Measurements from ENCODE around the gene ABCA4. TPM values are rescaled to one million over a fixed set of nuclear protein-coding genes. Genes with fewer than 3 reads are reported as not detected.

ABCA4 gene
- total RNA-seq, 1 donor from 2014 or later, result 0.25 TPM

GRCh38 chr1:94029130-94029993 lies 91.6 kb downstream of the ABCA4 start:
- intact Hi-C loops (cut with micrococcal nuclease), result loop anchor here (10.0 kb wide), 1 partner anchor 1015 kb away; no protein-coding TSS in a partner anchor

- intact Hi-C loops (cut with micrococcal nuclease), result loop anchor here (10.0 kb wide), 1 partner anchor 1017 kb away; no protein-coding TSS in a partner anchor
Measured at GRCh38 chr1:94027721-94028515, 93.0 kb downstream of the ABCA4 start.

- intact Hi-C loops (cut with micrococcal nuclease), result loop anchor here (10.0 kb wide), 1 partner anchor 1018 kb away; no protein-coding TSS in a partner anchor
Measured at GRCh38 chr1:94026619-94027380, 94.1 kb downstream of the ABCA4 start.

GRCh38 chr1:94025383-94026340 lies 95.3 kb downstream of the ABCA4 start:
- intact Hi-C loops (cut with micrococcal nuclease), result loop anchor here (10.0 kb wide), 1 partner anchor 1019 kb away; no protein-coding TSS in a partner anchor

GRCh38 chr1:94024104-94024792 lies 96.7 kb downstream of the ABCA4 start:
- intact Hi-C loops (cut with micrococcal nuclease), result loop anchor here (10.0 kb wide), 1 partner anchor 1021 kb away; no protein-coding TSS in a partner anchor

GRCh38 chr1:94022471-94023189 lies 98.3 kb downstream of the ABCA4 start:
- intact Hi-C loops (cut with micrococcal nuclease), result loop anchor here (10.0 kb wide), 1 partner anchor 1022 kb away; no protein-coding TSS in a partner anchor

GRCh38 chr1:94020764-94021579 lies 100.0 kb downstream of the ABCA4 start:
- intact Hi-C loops (cut with micrococcal nuclease), result loop anchor here (10.0 kb wide), 1 partner anchor 1024 kb away; no protein-coding TSS in a partner anchor

- intact Hi-C loops (cut with micrococcal nuclease), result loop anchor here (5.0 kb wide), 2 partner anchors 172 to 1213 kb away; partner anchors contain the start of gene RWDD3
Measured at GRCh38 chr1:94019327-94019726, 101.6 kb downstream of the ABCA4 start.

- intact Hi-C loops (cut with micrococcal nuclease), result loop anchor here (1.0 to 5.0 kb wide), 7 partner anchors 18 to 1215 kb away; partner anchors contain the start of genes DNTTIP2, GCLM and RWDD3
Measured at GRCh38 chr1:94017155-94017829, 103.7 kb downstream of the ABCA4 start.

- intact Hi-C loops (cut with micrococcal nuclease), result loop anchor here (5.0 kb wide), 2 partner anchors 168 to 1217 kb away; partner anchors contain the start of gene RWDD3
Measured at GRCh38 chr1:94015489-94015817, 105.5 kb downstream of the ABCA4 start.

GRCh38 chr1:94014635-94015488 lies 106.1 kb downstream of the ABCA4 start:
- intact Hi-C loops (cut with micrococcal nuclease), result loop anchor here (5.0 kb wide), 2 partner anchors 168 to 1217 kb away; partner anchors contain the start of gene RWDD3

GRCh38 chr1:94014087-94014486 lies 106.9 kb downstream of the ABCA4 start:
- intact Hi-C loops (cut with micrococcal nuclease), result no loop called here

- intact Hi-C loops (cut with micrococcal nuclease), result no loop called here
Measured at GRCh38 chr1:94013367-94013878, 107.5 kb downstream of the ABCA4 start.

GRCh38 chr1:94012708-94013366 lies 108.1 kb downstream of the ABCA4 start:
- intact Hi-C loops (cut with micrococcal nuclease), result no loop called here

Data from T-helper 1 cell treated with Interleukin-12 subunit alpha and Interleukin-12 subunit beta and Interleukin-4 antibody, amounts not matched to agents 30 ng/mL and 1 ng/mL, for 36 hours (primary cell).